ENCODE measurements around the gene OR1N1.
A peak's percentile ranks its signal among the peaks of the same experiment; 100 is the strongest.
"Not testable (repeated sequence)": the region's sequence is repeated elsewhere in the genome, so short reads cannot be mapped to it uniquely, and the experiment has no call there.

OR1N1 gene

GRCh38 chr9:122527193-122527592 is at the start of gene OR1N1:
Gene OR1N1, minus strand, starts transcription at chr9:122527293. Its CDS starts 0 bp downstream, at chr9:122527293.
- DNase-seq = no peak

GRCh38 chr9:122572456-122572855 is 45.4 kb upstream of the OR1N1 start:
- no peak for DNase-seq

- DNase-seq = no peak
Observed at GRCh38 chr9:122567901-122568300, 40.8 kb upstream of the OR1N1 start.

GRCh38 chr9:122562134-122562760 is 35.2 kb upstream of the OR1N1 start:
- DNase-seq = no peak

- no peak for DNase-seq
Observed at GRCh38 chr9:122561446-122561845, 34.4 kb upstream of the OR1N1 start.

- DNase-seq = no peak
Observed at GRCh38 chr9:122552812-122553211, 25.7 kb upstream of the OR1N1 start, which contains the start of gene OR1N2. Gene OR1N2, plus strand, starts transcription at chr9:122553112. Its CDS starts 100 bp downstream, at chr9:122553212.

GRCh38 chr9:122551371-122551770 is 24.3 kb upstream of the OR1N1 start:
- no peak for DNase-seq

GRCh38 chr9:122546196-122546595 is 19.1 kb upstream of the OR1N1 start:
- DNase-seq = no peak

- DNase-seq = no peak
Observed at GRCh38 chr9:122538757-122539156, 11.7 kb upstream of the OR1N1 start.

GRCh38 chr9:122537066-122537465 is 10.0 kb upstream of the OR1N1 start:
- DNase-seq = not testable (repeated sequence)

GRCh38 chr9:122536134-122536533 is 9.0 kb upstream of the OR1N1 start:
- no peak for DNase-seq

- DNase-seq = not testable (repeated sequence)
Observed at GRCh38 chr9:122531157-122531556, 4.1 kb upstream of the OR1N1 start.

- DNase-seq = no peak
Observed at GRCh38 chr9:122526602-122527001, 491 bp downstream of the OR1N1 start.

- DNase-seq = no peak
Observed at GRCh38 chr9:122519376-122519775, 7.7 kb downstream of the OR1N1 start.

GRCh38 chr9:122518841-122519240 is 8.3 kb downstream of the OR1N1 start, which contains the start of gene OR1J4:
Gene OR1J4, plus strand, starts transcription at chr9:122519141. Its CDS starts 0 bp downstream, at chr9:122519141.
- no peak for DNase-seq

- DNase-seq = no peak
Observed at GRCh38 chr9:122518226-122518625, 8.9 kb downstream of the OR1N1 start.

- DNase-seq = no peak
Observed at GRCh38 chr9:122510502-122510901, 16.6 kb downstream of the OR1N1 start, which contains the start of gene OR1J2. Gene OR1J2, plus strand, starts transcription at chr9:122510802. Its CDS starts 0 bp downstream, at chr9:122510802.

- no peak for DNase-seq
Observed at GRCh38 chr9:122506964-122507363, 20.1 kb downstream of the OR1N1 start.

GRCh38 chr9:122498883-122499288 is 28.2 kb downstream of the OR1N1 start:
- peak; percentile 35 for DNase-seq

GRCh38 chr9:122479062-122479461 is 48.0 kb downstream of the OR1N1 start:
- DNase-seq = no peak

- DNase-seq = no peak
Observed at GRCh38 chr9:122477826-122478225, 49.3 kb downstream of the OR1N1 start, which contains the start of gene OR1J1. Gene OR1J1, minus strand, starts transcription at chr9:122477926. Its CDS starts 0 bp downstream, at chr9:122477926.

- DNase-seq = no peak
Observed at GRCh38 chr9:122477346-122477745, 49.7 kb downstream of the OR1N1 start.
